ENCODE data around the gene HSD11B1L.

Gene HSD11B1L

GRCh38 chr19:5643060-5643459 lies 37.8 kb upstream of the HSD11B1L start:
- H2BK15ac ChIP-seq (ENCODE audit: low read depth, poor library complexity, severe bottlenecking) = no peak overlapping the region
- no peak overlapping the region for H4K8ac ChIP-seq (ENCODE audit: low read length)
- H4K91ac ChIP-seq (ENCODE audit: low read length) = no peak overlapping the region
- peaks cover 35 to 69% of the 10 kb centered on the region in 2 experiments for H3K36me3 ChIP-seq (ENCODE audit: control insufficient read depth in 1 of 2, insufficient read depth in 2 of 2, low read depth in 1 of 2, low read length in 2 of 2)
- no peak overlapping the region for H2AK5ac ChIP-seq (ENCODE audit: low read length, severe bottlenecking)
- no peak overlapping the region for H3K4ac ChIP-seq (ENCODE audit: low read depth in 1 of 2, low read length in 2 of 2)
- H3K14ac ChIP-seq (ENCODE audit: low read length in 2 of 2) = no peak overlapping the region
- no peaks in the 10 kb centered on the region for H3K27me3 ChIP-seq (ENCODE audit: control insufficient read depth in 1 of 2, insufficient read depth in 1 of 2, low read length in 2 of 2)
- no peak overlapping the region for H3K4me2 ChIP-seq (ENCODE audit: low read length, poor library complexity, severe bottlenecking)
- H2BK120ac ChIP-seq (ENCODE audit: low read depth, low read length) = no peak overlapping the region
- peaks cover 22% of the 10 kb centered on the region for H3K79me1 ChIP-seq (replicated peaks; ENCODE audit: low read length, poor library complexity, severe bottlenecking)
- no peak for DNase-seq
- no peak overlapping the region for H2BK12ac ChIP-seq (ENCODE audit: low read length in 2 of 2)
- H3K4me1 ChIP-seq (ENCODE audit: control insufficient read depth, insufficient read depth, low read depth, low read length) = peaks cover 3% of the 10 kb centered on the region
- H3K18ac ChIP-seq (ENCODE audit: low read depth in 1 of 2, low read length in 2 of 2) = no peak overlapping the region
- 100% methylated on average over 3 of the region's 4 CpGs for WGBS
- H3K4me3 ChIP-seq (ENCODE audit: insufficient read depth in 1 of 2, low read depth in 1 of 2, low read length in 2 of 2) = no peak overlapping the region
- no peak overlapping the region for H2AFZ ChIP-seq (ENCODE audit: low read depth, low read length)
- H3K9me3 ChIP-seq (ENCODE audit: control insufficient read depth, low read length) = no peaks in the 10 kb centered on the region
- H2BK5ac ChIP-seq (ENCODE audit: low read depth, low read length, poor library complexity, severe bottlenecking) = no peak overlapping the region
- H3K23ac ChIP-seq (ENCODE audit: low read length in 2 of 2) = no peak overlapping the region
- H3K27ac ChIP-seq (ENCODE audit: low read length, poor library complexity, severe bottlenecking) = no peak overlapping the region
- no peak overlapping the region for H3K9ac ChIP-seq (ENCODE audit: low read length)

DNA sequence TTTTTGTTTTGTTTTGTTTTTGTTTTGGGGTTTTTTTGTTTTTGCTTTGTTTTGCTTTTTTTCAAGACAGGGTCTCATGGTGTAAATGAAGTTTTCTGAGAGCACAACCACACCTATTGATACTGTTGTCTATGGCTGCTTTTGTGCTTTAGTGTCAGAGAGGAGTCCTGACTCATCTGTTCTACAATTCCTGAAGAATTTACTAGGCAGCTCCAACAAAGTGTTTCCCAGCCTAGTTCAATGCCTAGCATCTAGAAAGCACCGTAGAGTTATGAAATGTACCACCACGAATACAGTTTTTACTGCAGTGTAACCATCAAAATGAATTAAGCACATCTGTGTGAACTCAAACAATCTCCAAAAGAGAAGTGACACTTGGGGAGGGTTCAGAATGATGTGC lies 36.8 kb upstream of the HSD11B1L start:
- H2AK5ac ChIP-seq (ENCODE audit: low read length, severe bottlenecking) = no peak overlapping the region
- no peak overlapping the region for H2BK12ac ChIP-seq (ENCODE audit: low read length in 2 of 2)
- no peak overlapping the region for H4K91ac ChIP-seq (ENCODE audit: low read length)
- no peak overlapping the region for H3K4me2 ChIP-seq (ENCODE audit: low read length, poor library complexity, severe bottlenecking)
- no peak overlapping the region for H2BK120ac ChIP-seq (ENCODE audit: low read depth, low read length)
- no peak overlapping the region for H3K4me3 ChIP-seq (ENCODE audit: insufficient read depth in 1 of 2, low read depth in 1 of 2, low read length in 2 of 2)
- no peak overlapping the region for H3K18ac ChIP-seq (ENCODE audit: low read depth in 1 of 2, low read length in 2 of 2)
- peaks cover 3% of the 10 kb centered on the region for H3K4me1 ChIP-seq (ENCODE audit: control insufficient read depth, insufficient read depth, low read depth, low read length)
- WGBS = 94% methylated on average over 2 of the region's 2 CpGs
- H3K9ac ChIP-seq (ENCODE audit: low read length) = no peak overlapping the region
- peaks cover 22% of the 10 kb centered on the region for H3K79me1 ChIP-seq (replicated peaks; ENCODE audit: low read length, poor library complexity, severe bottlenecking)
- no peak overlapping the region for H2BK15ac ChIP-seq (ENCODE audit: low read depth, poor library complexity, severe bottlenecking)
- no peaks in the 10 kb centered on the region for H3K9me3 ChIP-seq (ENCODE audit: control insufficient read depth, low read length)
- DNase-seq = no peak
- no peaks in the 10 kb centered on the region for H3K27me3 ChIP-seq (ENCODE audit: control insufficient read depth in 1 of 2, insufficient read depth in 1 of 2, low read length in 2 of 2)
- H3K4ac ChIP-seq (ENCODE audit: low read depth in 1 of 2, low read length in 2 of 2) = no peak overlapping the region
- H4K8ac ChIP-seq (ENCODE audit: low read length) = no peak overlapping the region
- no peak overlapping the region for H3K27ac ChIP-seq (ENCODE audit: low read length, poor library complexity, severe bottlenecking)
- H2BK5ac ChIP-seq (ENCODE audit: low read depth, low read length, poor library complexity, severe bottlenecking) = no peak overlapping the region
- H3K14ac ChIP-seq (ENCODE audit: low read length in 2 of 2) = no peak overlapping the region
- H2AFZ ChIP-seq (ENCODE audit: low read depth, low read length) = no peak overlapping the region
- H3K23ac ChIP-seq (ENCODE audit: low read length in 2 of 2) = no peak overlapping the region
- H3K36me3 ChIP-seq (ENCODE audit: control insufficient read depth in 1 of 2, insufficient read depth in 2 of 2, low read depth in 1 of 2, low read length in 2 of 2) = peaks cover 35 to 75% of the 10 kb centered on the region in 2 experiments

DNA sequence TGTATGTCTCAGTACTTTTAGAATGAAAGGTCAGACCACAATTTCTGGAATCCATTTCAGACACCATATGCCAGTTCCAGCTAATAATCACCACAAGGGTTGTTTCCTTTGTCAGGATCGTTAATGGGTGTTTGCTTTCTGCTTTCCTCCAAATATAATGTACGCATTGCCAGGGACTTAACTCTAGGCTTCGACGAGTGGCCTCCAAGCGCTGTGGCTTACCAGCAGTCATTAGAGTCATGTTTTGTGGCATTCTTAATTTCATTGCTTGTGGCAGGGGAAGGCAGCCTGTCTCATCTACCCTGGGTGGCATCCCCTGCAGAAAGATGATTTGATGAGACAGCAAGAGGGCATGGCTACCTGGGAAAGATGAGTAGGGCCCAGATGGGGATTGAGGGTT lies 35.4 kb upstream of the HSD11B1L start:
- 95% methylated on average over 5 of the region's 5 CpGs for WGBS
- H3K27me3 ChIP-seq (ENCODE audit: control insufficient read depth in 1 of 2, insufficient read depth in 1 of 2, low read length in 2 of 2) = no peaks in the 10 kb centered on the region
- no peak overlapping the region for H3K27ac ChIP-seq (ENCODE audit: low read length, poor library complexity, severe bottlenecking)
- no peak overlapping the region for H2BK12ac ChIP-seq (ENCODE audit: low read length in 2 of 2)
- no peak overlapping the region for H3K23ac ChIP-seq (ENCODE audit: low read length in 2 of 2)
- H3K4me3 ChIP-seq (ENCODE audit: insufficient read depth in 1 of 2, low read depth in 1 of 2, low read length in 2 of 2) = no peak overlapping the region
- no peak overlapping the region for H3K4ac ChIP-seq (ENCODE audit: low read depth in 1 of 2, low read length in 2 of 2)
- H4K8ac ChIP-seq (ENCODE audit: low read length) = no peak overlapping the region
- no peak overlapping the region for H3K14ac ChIP-seq (ENCODE audit: low read length in 2 of 2)
- no peak overlapping the region for H4K91ac ChIP-seq (ENCODE audit: low read length)
- no peak for DNase-seq
- no peak overlapping the region for H2BK15ac ChIP-seq (ENCODE audit: low read depth, poor library complexity, severe bottlenecking)
- no peak overlapping the region for H2AK5ac ChIP-seq (ENCODE audit: low read length, severe bottlenecking)
- no peak overlapping the region for H2AFZ ChIP-seq (ENCODE audit: low read depth, low read length)
- no peak overlapping the region for H3K9ac ChIP-seq (ENCODE audit: low read length)
- H3K79me1 ChIP-seq (replicated peaks; ENCODE audit: low read length, poor library complexity, severe bottlenecking) = peaks cover 28% of the 10 kb centered on the region
- H2BK5ac ChIP-seq (ENCODE audit: low read depth, low read length, poor library complexity, severe bottlenecking) = no peak overlapping the region
- H3K9me3 ChIP-seq (ENCODE audit: control insufficient read depth, low read length) = no peaks in the 10 kb centered on the region
- no peak overlapping the region for H3K18ac ChIP-seq (ENCODE audit: low read depth in 1 of 2, low read length in 2 of 2)
- H3K4me2 ChIP-seq (ENCODE audit: low read length, poor library complexity, severe bottlenecking) = no peak overlapping the region
- H2BK120ac ChIP-seq (ENCODE audit: low read depth, low read length) = no peak overlapping the region
- H3K4me1 ChIP-seq (ENCODE audit: control insufficient read depth, insufficient read depth, low read depth, low read length) = peaks cover 3% of the 10 kb centered on the region
- H3K36me3 ChIP-seq (ENCODE audit: control insufficient read depth in 1 of 2, insufficient read depth in 2 of 2, low read depth in 1 of 2, low read length in 2 of 2) = peaks cover 43 to 84% of the 10 kb centered on the region in 2 experiments

- Histone ChIP-seq H2AK5ac (ENCODE audit: low read length, severe bottlenecking) (no peak overlapping the region), H3K4me2 (ENCODE audit: low read length, poor library complexity, severe bottlenecking) (no peak overlapping the region), H3K4me3 (ENCODE audit: insufficient read depth in 1 of 2, low read depth in 1 of 2, low read length in 2 of 2) (no peak overlapping the region), H3K36me3 (ENCODE audit: control insufficient read depth in 1 of 2, insufficient read depth in 2 of 2, low read depth in 1 of 2, low read length in 2 of 2) (peaks cover 44 to 90% of the 10 kb centered on the region in 2 experiments), H2BK15ac (ENCODE audit: low read depth, poor library complexity, severe bottlenecking) (no peak overlapping the region), H3K14ac (ENCODE audit: low read length in 2 of 2) (no peak overlapping the region), H4K8ac (ENCODE audit: low read length) (no peak overlapping the region), H3K18ac (ENCODE audit: low read depth in 1 of 2, low read length in 2 of 2) (no peak overlapping the region), H3K9ac (ENCODE audit: low read length) (no peak overlapping the region), H3K79me1 (replicated peaks; ENCODE audit: low read length, poor library complexity, severe bottlenecking) (peaks cover 39% of the 10 kb centered on the region), H3K27me3 (ENCODE audit: control insufficient read depth in 1 of 2, insufficient read depth in 1 of 2, low read length in 2 of 2) (no peaks in the 10 kb centered on the region), H3K4ac (ENCODE audit: low read depth in 1 of 2, low read length in 2 of 2) (no peak overlapping the region), H2BK12ac (ENCODE audit: low read length in 2 of 2) (no peak overlapping the region), H4K91ac (ENCODE audit: low read length) (no peak overlapping the region), H3K27ac (ENCODE audit: low read length, poor library complexity, severe bottlenecking) (no peak overlapping the region), H3K9me3 (ENCODE audit: control insufficient read depth, low read length) (no peaks in the 10 kb centered on the region), H2AFZ (ENCODE audit: low read depth, low read length) (no peak overlapping the region), H3K23ac (ENCODE audit: low read length in 2 of 2) (no peak overlapping the region), H3K4me1 (ENCODE audit: control insufficient read depth, insufficient read depth, low read depth, low read length) (peaks cover 3% of the 10 kb centered on the region), H2BK5ac (ENCODE audit: low read depth, low read length, poor library complexity, severe bottlenecking) (no peak overlapping the region), H2BK120ac (ENCODE audit: low read depth, low read length) (no peak overlapping the region)
- 99% methylated on average over 4 of the region's 4 CpGs for WGBS
- no peak for DNase-seq
Observed at GRCh38 chr19:5646703-5647102, 34.1 kb upstream of the HSD11B1L start.
